NCI-H2196 (cell line): Measurements from ENCODE around the gene GMCL1.
"Not testable (repeated sequence)": the region's sequence is repeated elsewhere in the genome, so short reads cannot be mapped to it uniquely, and the experiment has no call there.

Experiments used
- DNase-seq: peaks from one replicate; lab custom pipeline; 2025; ENCODE audit not compliant: unreplicated experiment; lab: John Stamatoyannopoulos, UW

Gene GMCL1, protein sequence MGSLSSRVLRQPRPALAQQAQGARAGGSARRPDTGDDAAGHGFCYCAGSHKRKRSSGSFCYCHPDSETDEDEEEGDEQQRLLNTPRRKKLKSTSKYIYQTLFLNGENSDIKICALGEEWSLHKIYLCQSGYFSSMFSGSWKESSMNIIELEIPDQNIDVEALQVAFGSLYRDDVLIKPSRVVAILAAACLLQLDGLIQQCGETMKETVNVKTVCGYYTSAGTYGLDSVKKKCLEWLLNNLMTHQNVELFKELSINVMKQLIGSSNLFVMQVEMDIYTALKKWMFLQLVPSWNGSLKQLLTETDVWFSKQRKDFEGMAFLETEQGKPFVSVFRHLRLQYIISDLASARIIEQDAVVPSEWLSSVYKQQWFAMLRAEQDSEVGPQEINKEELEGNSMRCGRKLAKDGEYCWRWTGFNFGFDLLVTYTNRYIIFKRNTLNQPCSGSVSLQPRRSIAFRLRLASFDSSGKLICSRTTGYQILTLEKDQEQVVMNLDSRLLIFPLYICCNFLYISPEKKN

DNA sequence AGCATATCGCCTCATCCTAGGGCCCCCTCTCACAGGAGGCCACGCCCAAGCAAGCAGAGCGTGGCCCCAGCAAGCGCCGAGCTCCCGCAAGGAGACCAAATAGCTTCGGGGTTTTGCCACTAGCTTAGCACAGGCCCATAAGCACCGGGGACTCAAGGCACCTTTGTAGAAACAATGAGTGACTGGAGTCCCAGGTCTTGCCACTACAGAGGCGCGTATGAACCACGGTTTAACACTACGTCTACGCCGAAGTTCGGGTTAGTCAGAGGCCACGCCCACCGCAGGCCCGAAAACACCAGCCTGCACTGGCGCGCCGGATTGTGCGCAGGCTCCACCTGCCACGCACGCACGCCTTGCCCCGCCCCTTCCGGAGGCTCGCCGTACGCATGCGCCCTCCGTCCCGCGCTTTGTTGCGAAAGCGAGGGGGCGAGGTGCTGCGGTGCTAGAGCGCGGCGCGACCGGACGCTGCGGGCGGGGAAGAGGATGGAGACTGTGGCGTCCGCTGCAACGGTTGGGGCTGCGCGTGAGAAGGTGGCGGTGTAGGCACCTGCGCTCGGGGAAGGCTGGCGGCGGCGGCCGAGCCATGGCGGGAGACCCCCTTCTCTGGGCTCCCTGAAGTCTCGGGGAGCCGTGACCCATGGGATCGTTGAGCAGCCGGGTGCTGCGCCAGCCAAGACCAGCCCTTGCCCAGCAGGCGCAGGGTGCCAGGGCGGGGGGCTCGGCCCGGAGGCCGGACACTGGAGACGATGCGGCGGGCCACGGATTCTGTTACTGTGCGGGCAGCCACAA, at the start of gene GMCL1:
Gene GMCL1 (plus strand): TSS at position 405 of the 789 bp plus-strand sequence. CDS start 233 bp downstream, at position 638.
- DNase-seq: peak; percentile 88

DNA sequence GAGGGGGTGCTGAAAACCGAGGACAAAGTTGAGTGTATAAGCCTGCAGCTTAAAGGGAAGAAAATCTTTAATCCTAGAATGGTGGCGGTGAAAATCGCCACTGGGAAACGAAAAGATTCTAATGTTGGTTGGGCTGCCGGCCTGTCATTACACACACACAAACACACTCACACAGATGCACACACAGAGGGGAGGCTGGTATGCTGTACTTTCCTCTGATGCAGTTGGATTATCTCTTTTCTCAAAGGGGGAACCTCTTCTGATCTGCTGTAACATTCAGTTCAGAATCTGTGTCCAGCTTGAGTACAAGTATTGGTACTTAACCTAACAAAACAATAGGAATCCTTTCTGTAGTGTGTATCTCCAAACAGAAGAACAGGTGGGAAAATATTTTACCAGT, 48.5 kb upstream of the GMCL1 start:
- no peak for DNase-seq

- peak; percentile 23 for DNase-seq
Measured at GRCh38 chr2:69781321-69782248, 47.9 kb upstream of the GMCL1 start.

DNA sequence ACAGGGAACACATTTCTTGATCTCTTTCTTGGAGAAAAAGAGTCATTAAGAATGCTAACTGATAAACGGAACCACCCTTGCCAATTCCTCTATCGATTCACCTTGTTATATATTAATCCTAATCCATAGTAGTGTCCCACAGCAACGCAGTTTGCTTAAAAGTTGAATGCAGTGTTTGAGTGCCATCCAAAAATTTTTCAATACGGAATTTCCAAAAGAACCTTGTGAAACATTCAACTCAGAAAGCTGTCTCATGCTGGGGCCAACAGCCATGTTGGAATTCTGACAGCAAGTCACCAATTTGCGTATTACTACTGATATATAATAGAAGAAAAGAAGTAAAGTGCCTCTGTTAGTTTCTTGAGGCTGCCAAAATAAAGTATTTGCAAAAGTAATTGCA, 45.2 kb upstream of the GMCL1 start:
- no peak for DNase-seq

GRCh38 chr2:69785358-69785757, 44.1 kb upstream of the GMCL1 start:
- DNase-seq: no peak

DNA sequence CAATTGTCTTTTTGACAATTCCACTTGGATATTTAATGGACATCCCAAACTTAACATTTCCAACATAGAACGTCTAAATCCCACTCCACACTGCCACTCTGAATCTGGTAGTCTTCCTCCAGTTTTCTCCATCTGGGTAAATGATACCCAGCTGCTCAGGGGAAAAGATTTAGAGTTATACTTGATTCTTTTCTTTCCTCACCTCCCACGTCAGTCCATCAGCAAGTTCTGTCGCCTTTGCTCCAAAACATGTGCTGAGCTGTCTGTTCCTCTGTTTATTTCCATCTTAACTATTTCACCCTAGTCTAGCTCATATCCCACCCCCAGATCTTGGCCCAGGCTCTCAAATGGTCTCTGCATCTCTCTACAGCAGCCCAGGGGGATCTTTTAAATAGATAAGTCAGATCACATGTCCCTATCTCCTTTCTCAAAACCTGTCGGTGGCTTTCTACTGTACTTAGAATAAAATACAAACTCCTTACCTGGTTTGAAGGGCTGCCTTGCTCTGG, 43.4 kb upstream of the GMCL1 start:
- no peak for DNase-seq

GRCh38 chr2:69789175-69789721, 40.2 kb upstream of the GMCL1 start:
- DNase-seq: no peak

- no peak for DNase-seq
Measured at GRCh38 chr2:69789772-69790600, 39.5 kb upstream of the GMCL1 start.

DNA sequence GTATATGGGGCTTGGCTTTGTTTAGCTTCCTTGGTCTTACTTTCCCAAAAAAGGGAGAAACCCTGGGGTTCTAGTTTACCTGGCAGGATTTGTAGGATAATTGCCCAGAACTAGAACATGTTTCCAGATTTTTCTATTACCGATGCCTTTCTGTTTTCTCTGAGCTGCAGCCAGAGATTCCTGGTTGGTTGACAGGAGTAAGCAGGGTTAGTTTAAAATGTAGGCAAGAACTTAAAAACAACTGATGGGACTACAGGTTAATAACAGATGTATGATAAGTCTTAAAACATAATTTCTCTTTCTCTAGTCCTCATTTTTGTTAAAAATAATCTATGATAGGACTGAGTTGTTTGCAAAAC, 38.9 kb upstream of the GMCL1 start:
- no peak for DNase-seq

- no peak for DNase-seq
Measured at GRCh38 chr2:69791045-69791444, 38.4 kb upstream of the GMCL1 start.

GRCh38 chr2:69796174-69796573, 33.3 kb upstream of the GMCL1 start:
- no peak for DNase-seq

GRCh38 chr2:69797235-69797634, 32.2 kb upstream of the GMCL1 start:
- no peak for DNase-seq

GRCh38 chr2:69797836-69798289, 31.6 kb upstream of the GMCL1 start:
- no peak for DNase-seq

- DNase-seq: no peak
Measured at GRCh38 chr2:69798290-69798908, 31.1 kb upstream of the GMCL1 start.

- DNase-seq: no peak
Measured at GRCh38 chr2:69798909-69799526, 30.4 kb upstream of the GMCL1 start.

GRCh38 chr2:69801745-69802290, 27.6 kb upstream of the GMCL1 start:
- no peak for DNase-seq

GRCh38 chr2:69802781-69803367, 26.6 kb upstream of the GMCL1 start:
- DNase-seq: not testable (repeated sequence)

GRCh38 chr2:69804416-69804815, 25.0 kb upstream of the GMCL1 start:
- no peak for DNase-seq
